ENCODE results near the gene CNTNAP2. TPM values are rescaled to one million over a fixed set of nuclear protein-coding genes. Genes with fewer than 3 reads are reported as not detected.

Gene CNTNAP2
- total and polyA plus RNA-seq, 8 donors: 0.19 to 18.2 (median 0.56) TPM

- TF ChIP-seq EP300 (IDR thresholded peaks at IDR 0.05) (no peak), CTCF (IDR thresholded peaks at IDR 0.05) (no peak), POLR2AphosphoS5 (IDR thresholded peaks at IDR 0.05) (no peak), POLR2A (IDR thresholded peaks at IDR 0.05) (no peak)
- WGBS, 5 donors: 61 to 87% (median 75%) methylated on average over 4 of the region's 4 CpGs
- no peak for DNase-seq
- Histone ChIP-seq H3K9me3 (no peaks in the 10 kb centered on the region), H3K27me3 (peaks cover 0 to 5% (median 0%) of the 10 kb centered on the region in 3 donors), H3K27ac (no peak overlapping the region), H3K36me3 (no peaks in the 10 kb centered on the region), H3K4me1 (no peaks in the 10 kb centered on the region), H3K4me3 (no peak overlapping the region)
- intact Hi-C loops (cut with DNase I; ENCODE audit: low total_unique reads): no loop called here
Observed at GRCh38 chr7:148116829-148117403, 2000.3 kb downstream of the CNTNAP2 start.

- H3K36me3 ChIP-seq: no peaks in the 10 kb centered on the region
Observed at GRCh38 chr7:148118371-148118770, 2001.8 kb downstream of the CNTNAP2 start.

GRCh38 chr7:148121401-148121800 lies 2004.8 kb downstream of the CNTNAP2 start:
- Histone ChIP-seq H3K9me3 (no peaks in the 10 kb centered on the region), H3K4me3 (no peak overlapping the region), H3K4me1 (no peaks in the 10 kb centered on the region), H3K27ac (no peak overlapping the region), H3K36me3 (no peaks in the 10 kb centered on the region), H3K27me3 (peaks cover 0 to 5% (median 0%) of the 10 kb centered on the region in 3 donors)
- WGBS, 5 donors: 52 to 63% (median 58%) methylated on average over 4 of the region's 4 CpGs
- no peak for DNase-seq
- intact Hi-C loops (cut with DNase I; ENCODE audit: low total_unique reads): no loop called here
- TF ChIP-seq EP300 (IDR thresholded peaks at IDR 0.05): no peak
- TF ChIP-seq POLR2A (IDR thresholded peaks at IDR 0.05): no peak
- no peak for TF ChIP-seq CTCF (IDR thresholded peaks at IDR 0.05)
- TF ChIP-seq POLR2AphosphoS5 (IDR thresholded peaks at IDR 0.05): no peak

More at GRCh38 chr7:148118371-148118770, 2001.8 kb downstream of the CNTNAP2 start:
- Histone ChIP-seq H3K27me3 (peaks cover 0 to 5% (median 0%) of the 10 kb centered on the region in 3 donors), H3K9me3 (no peaks in the 10 kb centered on the region), H3K4me1 (no peaks in the 10 kb centered on the region), H3K4me3 (no peak overlapping the region), H3K27ac (no peak overlapping the region)
- no peak for DNase-seq
- intact Hi-C loops (cut with DNase I; ENCODE audit: low total_unique reads): no loop called here
- 47 to 64% (median 56%) methylated on average over 5 of the region's 5 CpGs for WGBS, 5 donors
- TF ChIP-seq EP300 (IDR thresholded peaks at IDR 0.05): no peak
- no peak for TF ChIP-seq CTCF (IDR thresholded peaks at IDR 0.05)

- intact Hi-C loops (cut with DNase I; ENCODE audit: low total_unique reads): no loop called here
- Histone ChIP-seq H3K27ac (no peak overlapping the region), H3K9me3 (no peaks in the 10 kb centered on the region), H3K4me3 (no peak overlapping the region), H3K27me3 (peaks cover 0 to 5% (median 0%) of the 10 kb centered on the region in 3 donors), H3K36me3 (no peaks in the 10 kb centered on the region), H3K4me1 (no peaks in the 10 kb centered on the region)
- WGBS, 5 donors: 58 to 67% (median 64%) methylated on average over 4 of the region's 4 CpGs
- no peak for DNase-seq
- no peak for TF ChIP-seq EP300 (IDR thresholded peaks at IDR 0.05)
- TF ChIP-seq POLR2A (IDR thresholded peaks at IDR 0.05): no peak
- TF ChIP-seq POLR2AphosphoS5 (IDR thresholded peaks at IDR 0.05): no peak
- no peak for TF ChIP-seq CTCF (IDR thresholded peaks at IDR 0.05)
Observed at GRCh38 chr7:148121847-148122246, 2005.2 kb downstream of the CNTNAP2 start.

All from stomach (tissue), 9 donors.